KBM-7 (cell line): ENCODE results near the gene C1orf198.

Experiments used
- DNase-seq: peaks from one replicate; pipeline ENCODE4 v3.0.0-alpha.2; 2015
- in situ Hi-C: fragments of 300-500 bp; cut with MboI; formaldehyde crosslinking; loops from 2 replicates; pipeline ENCODE4 v1.14.3; 2020; ENCODE audit warnings: low sequenced_read_pairs, low pct_unique_long_range_greater_than_20kb, mixed read lengths

C1orf198 gene

DNA sequence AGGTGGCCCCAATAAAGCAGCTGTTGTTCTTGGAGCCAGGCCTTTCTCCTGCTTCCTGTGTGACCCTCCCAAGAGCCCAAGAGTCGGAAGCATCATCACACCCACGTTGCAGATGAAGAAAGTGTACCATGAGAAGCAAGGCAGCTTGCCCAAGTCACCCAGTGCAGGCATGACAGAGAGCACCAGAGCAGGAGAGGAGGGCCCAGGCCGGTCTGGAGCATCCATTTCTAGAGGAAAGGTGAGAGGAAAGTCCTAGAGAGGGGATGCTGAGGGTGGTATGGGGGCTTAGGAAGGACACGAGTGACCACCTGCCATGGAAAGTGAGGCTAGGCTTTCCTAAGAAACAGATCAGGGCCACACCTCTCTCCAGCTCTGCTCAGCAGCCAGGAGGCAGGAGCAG is 47.0 kb downstream of the C1orf198 start:
- DNase-seq: no peak
- in situ Hi-C loops: no loop called here

DNA sequence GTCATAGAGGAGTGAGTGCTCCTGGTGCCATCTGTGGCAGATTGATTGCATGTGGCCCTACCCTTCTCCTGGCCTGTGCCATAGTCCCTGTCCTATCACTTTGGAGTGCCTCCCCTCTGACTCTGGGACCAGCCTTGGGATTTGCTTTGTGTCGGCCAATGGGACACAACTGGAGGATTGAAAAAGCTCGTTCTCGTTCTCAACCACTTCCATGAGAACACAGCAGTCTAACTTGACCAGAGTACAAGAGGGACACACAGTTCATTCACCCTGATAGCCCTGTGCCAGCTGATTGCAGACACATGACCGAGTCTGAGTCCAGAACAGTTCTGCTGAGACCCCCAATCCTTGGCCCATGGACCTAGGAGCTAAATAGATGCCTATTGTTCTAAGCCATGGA is 47.8 kb downstream of the C1orf198 start:
- DNase-seq: no peak
- in situ Hi-C loops: no loop called here

DNA sequence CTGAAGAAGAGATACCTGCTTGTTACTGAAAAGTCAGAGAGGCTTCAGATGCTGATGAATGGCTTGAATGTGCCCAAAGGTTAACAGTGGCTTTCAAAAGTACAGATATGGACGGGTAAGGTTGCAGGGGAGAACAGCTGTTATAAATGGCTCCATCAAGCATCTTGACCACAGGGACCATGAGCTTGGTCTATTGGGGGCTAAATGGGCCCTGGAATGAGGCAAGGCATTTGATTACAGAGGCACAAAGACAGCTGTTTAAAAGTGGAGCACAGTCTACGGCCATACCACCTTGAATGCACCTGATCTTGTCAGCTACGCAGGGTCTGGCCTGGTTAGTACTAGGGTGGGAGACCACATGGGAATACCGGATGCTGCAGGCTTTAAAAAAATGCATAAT is 48.3 kb downstream of the C1orf198 start:
- in situ Hi-C loops: no loop called here
- no peak for DNase-seq

DNA sequence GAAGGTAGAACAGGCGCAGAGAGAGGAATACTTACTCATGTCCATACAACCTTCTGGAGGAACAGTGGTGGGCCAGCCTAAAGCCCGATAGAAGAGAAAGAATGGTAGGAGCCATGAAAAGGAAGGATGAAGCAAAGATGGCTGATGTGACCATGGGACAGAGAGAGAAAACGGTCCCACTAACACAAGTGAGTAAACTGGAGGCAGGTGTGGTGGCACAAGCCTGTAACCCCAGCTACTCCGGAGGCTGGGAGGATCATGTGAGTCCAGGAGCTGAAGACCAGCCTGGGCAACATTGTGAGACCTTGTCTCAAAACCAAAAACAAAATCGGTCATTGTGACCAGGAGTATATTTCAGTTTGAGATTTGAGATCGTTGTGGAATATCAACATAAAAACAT is 49.4 kb downstream of the C1orf198 start:
- no peak for DNase-seq
- in situ Hi-C loops: no loop called here

DNA sequence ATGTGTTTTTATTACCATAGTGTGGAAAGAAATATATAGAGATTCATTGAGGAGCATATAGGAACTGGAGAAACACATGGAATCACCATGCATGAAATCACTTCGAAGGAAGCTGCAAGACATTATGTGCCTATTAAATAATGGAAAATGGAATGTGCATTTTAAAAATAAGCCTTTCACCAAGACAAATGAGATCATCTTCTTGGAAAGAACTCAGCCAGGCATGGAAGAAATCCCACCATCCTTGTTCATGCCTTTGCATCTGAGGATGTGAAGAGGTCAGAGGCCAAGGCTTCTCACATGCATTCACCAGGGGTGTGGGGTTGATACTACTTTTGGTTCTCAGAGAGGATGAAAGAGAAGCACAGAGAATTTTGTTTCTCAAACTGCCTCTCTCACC is 50.0 kb downstream of the C1orf198 start:
- no peak for DNase-seq
- in situ Hi-C loops: no loop called here

DNA sequence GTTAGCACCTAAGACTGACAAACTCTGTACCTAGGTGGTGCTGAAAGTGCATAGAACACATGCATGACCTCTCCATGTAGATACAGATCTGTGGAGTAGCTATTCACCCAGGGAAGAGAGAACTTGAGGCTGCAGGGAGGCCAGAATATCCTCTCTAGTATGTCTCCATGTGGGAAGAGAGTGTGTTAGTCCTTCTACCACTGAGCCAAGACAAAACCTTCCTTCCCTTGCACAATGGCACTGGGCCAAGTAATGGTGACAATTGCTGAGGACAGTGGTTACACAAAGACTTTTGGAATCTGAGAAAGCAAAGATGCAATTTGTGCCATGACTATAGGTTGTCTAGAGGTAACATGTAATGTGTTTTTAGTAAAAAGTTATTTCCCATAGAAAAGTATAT is 52.3 kb downstream of the C1orf198 start:
- in situ Hi-C loops: no loop called here
- no peak for DNase-seq

DNA sequence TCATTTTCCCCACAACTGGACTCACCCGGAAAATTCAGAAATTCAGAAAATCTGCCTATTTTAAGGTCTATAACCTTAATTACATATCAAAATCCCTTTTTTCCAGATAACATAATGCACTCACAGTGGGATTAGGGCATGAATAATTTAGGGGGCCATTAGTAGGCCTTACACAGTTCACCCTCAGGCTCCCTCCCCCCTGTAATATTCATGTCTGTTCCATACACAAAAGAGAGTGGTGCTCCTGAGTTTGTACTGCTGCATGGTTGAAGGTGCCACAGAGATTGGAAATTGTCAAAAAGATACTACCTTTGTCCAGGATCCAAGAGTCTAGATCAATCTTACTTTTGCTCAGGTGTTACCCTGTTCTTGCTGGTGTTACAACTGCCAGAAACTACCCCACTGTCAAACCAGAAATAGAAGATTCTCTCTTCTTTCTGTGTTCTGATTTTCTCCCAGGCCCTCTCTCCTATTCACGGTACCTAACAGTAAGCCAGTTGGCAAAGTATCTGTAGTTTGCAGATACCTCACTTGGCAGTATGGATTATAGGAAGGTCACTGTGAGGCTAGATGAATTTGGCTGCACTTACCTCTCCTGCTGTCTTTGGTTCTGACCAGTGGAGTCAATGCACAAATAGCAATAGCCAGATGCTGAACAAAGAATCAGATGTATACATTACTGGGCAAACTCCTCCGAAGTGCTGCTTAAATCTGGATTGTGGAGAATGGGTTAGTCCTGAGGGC is 53.2 kb downstream of the C1orf198 start:
- DNase-seq: no peak

DNA sequence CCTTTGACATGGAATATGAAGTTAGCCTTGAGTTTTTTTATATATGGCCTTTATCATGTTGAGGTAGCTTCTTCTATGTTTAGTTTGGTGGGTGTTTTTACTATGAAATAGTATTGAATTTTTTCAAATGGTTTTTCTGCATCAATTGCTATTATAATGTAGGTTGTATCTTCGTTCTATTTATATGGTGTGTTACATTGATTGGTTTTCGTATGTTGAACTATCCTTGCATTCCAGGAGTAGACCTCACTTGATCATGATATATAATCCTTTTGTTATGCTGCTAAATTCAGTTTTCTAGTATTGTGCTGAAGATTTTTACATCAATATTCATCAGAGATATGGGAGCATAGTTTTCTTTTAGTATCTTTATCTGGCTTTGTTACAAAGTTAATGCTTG is 55.8 kb downstream of the C1orf198 start:
- in situ Hi-C loops: no loop called here
- no peak for DNase-seq

More for the DNA sequence above, 53.2 kb downstream of the C1orf198 start:
- in situ Hi-C loops: no loop called here

DNA sequence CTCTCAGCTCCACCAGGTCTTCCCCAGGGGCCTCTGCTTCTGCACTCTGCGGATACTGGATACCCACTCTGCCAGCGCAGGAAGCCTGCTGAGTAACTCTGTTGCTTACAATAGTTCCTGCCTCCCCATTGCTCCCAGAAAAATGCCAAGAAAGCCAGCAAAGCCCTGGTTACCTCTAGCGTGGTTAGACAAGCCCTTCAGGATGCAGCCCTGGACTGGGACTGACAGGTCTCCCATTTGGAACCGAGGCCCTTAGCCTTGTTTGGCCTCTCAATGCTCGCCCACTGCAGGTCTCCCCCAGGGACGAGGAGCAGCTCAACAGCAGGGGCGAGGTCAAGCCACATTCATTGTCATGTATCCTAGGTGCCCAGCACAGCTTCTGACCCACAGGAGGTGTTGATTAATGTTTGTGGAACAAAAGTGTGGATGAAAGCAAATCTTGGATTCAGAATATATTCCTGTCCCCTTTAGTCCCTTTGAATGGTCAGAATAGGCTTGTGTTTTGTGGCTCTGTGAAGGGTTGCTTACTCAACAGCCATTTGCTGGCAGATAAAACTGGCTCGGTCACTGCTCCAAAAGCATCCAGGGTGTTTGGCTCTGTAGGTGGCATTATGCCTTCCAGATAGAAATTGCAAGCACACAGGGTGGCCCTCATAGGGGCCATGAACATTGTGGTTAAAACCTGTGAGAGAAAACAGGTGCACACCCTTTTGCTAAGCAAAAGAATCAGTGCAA is 58.9 kb downstream of the C1orf198 start:
- in situ Hi-C loops: no loop called here
- DNase-seq: no peak

DNA sequence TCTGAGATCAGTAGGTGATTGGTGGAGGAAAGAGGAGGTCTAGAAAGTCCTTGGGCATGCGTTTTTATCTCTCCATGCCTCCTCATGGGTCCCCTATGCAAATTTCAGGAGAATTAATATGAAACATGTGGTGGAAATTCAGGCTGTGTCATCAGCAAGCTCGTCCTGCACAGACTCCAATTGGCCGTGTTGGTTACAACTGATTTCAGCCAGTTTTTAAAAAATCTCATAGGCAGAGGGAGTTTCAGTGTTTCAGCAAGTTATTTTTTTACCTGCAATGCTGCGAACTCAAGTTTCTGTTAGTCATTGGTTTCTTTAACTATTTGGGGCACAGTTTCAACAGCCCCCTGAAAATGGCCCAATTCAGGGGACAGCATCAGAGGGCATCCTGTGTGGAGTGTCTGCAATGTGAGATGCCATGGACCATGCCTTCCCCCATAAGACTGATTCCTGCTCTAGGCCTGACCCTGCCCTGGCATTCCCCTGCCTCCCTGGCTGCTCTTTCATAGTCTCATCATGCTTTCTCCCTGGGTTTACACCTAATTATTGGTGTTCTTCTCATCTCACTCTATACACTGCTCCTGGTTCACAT is 59.9 kb downstream of the C1orf198 start:
- in situ Hi-C loops: no loop called here
- no peak for DNase-seq

DNA sequence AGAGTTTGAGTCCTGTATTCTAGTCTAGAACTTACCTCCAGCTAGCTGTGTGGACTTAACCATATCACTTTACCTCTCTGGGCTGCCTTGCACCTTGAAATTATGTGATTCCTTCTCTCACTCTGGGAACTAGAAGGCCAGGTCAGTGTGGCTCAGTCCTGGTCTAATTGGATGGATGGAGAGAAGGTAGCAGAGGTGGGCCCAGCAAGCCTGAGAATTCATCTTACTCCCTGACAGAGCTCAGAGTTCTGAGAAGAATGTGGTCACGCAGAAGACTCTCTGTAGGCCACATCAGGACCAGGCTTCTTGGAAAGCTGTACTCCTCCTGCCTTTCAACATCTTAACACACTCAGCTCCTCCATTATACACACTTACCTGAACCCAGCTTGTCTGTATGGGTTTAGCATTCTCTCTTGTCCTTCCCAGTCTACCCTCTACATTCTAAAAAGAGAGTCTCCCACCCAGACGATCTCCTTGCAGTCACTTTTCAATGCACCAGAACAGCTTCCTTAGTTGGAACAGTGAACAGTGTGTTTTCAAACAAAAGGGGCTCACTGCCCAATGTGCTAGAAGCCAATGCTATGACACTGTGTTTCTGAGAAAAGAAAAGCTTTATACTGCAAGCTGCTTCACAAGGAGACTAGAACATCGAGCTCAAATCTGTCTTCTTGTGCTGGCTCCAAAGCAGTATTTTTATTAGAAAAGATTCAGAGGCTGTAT is 60.6 kb downstream of the C1orf198 start:
- in situ Hi-C loops: no loop called here
- DNase-seq: no peak

DNA sequence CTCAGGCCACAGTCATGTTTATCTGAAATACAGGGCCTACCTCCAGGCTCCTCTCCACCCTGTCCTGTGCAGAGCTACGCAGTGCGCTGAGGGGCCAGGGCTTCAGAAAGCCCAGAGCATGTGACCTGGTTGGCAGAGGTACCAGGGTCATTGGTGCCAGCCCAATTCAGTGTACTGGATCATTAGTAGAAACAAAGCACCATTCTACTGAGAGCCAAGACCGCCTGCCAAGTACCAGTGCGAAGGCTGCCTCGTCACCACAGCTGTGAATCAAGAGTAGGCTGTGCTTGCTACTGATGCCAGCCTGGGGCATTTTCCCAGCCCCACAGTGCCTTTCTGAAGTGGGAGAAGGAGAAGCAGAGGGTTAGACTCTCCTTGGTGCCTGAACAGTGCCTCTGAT is 61.3 kb downstream of the C1orf198 start:
- in situ Hi-C loops: no loop called here

DNA sequence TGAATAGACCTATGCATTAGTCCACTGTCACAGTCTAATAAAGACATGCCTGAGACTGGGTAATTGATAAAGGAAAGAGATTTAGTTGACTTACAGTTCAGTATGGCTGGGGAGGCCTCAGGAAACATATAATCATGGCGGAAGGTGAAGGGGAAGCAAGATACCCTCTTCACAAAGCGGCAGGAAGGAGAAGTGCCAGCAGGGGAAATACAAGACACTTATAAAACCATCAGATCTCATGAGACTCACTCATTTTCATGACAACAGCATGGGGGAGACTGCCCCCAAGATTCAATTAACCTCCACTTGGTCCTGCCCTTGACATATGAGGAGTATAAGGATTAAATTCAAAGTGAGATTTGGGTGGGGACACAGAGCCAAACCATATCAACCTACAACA is 61.8 kb downstream of the C1orf198 start:
- DNase-seq: no peak
- in situ Hi-C loops: no loop called here

More for the DNA sequence above, 61.3 kb downstream of the C1orf198 start:
- no peak for DNase-seq

DNA sequence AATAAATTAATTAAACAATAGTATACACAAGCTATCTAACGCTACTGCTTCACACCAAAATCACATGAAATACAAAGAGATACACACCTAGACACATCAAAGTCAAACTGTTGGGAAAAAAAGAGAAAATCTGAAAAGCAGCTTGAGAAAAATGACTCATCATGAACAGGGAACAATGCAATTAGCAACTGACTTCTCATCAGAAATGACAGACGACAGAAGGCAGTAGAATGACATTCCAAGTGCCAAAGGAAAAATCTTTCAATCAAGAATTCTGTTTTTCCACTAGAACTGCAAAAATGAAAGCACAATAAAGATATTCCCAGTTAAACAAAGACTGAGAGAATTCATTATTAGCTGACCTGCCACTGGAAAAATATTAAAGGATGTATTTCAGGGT is 63.9 kb downstream of the C1orf198 start:
- in situ Hi-C loops: no loop called here
- no peak for DNase-seq

DNA sequence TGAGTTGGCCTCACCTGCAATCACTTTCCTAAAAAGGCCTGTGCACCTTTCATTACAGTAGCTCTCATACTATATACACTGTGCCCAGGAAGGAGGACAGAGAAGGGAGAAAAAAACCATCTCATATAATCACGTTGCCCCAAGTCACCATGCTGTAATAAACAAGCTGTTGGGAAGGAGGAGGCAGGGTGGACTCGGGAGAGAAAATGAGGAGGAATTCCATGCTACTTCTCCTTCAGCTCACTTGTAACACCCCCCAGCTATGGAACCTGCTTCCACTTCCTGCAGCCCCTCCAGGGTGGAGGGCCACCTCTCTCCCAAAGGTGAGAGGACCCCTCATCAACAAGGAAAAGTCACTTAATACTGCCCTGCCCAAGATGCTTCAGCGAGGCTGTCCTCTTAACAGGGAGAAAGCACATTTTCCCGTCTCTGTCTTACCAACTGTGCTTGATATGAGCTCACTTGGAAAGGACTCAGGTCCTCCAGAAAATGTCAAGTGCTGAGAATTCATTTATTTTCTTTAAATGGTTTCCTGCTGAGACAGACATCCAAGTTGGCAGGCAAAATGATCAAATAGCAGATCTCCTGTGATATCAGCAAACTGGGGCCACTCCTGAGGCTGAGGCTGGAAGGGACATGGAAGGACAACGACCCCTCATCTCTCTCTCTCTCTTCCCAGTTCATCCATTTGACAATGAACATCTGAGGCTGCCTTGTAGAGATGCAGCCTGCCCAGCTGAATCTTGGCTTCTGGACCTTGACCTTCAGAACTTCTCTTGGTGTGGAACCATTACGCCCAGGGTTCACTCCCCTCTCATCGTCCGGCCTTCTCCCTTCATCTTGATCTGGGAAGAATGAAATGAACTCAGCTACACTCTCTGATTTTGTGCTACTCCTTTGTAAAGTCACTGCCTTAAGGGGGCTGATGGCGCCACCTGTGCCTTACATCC is 67.2 kb downstream of the C1orf198 start:
- DNase-seq: no peak
- in situ Hi-C loops: no loop called here

DNA sequence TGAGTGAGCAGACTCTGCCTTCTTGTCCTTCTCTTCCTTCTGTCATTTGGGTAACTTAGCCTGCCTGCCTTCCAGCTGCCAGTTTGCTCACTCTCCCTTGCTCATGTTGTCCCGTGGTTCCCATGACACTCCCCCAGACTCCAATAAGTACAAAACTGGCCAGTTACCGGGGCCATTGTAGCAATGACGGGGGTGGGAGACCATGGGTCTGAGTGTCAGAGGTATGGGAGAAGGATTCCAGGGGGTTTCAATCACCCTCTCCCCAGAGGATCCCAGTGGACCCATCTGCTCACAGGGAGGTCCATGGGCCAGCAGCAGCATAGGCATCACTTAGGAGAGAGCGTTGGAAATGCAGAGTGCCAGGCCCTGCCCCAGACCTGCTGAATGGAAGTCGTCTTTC is 69.8 kb downstream of the C1orf198 start:
- in situ Hi-C loops: no loop called here
- no peak for DNase-seq

DNA sequence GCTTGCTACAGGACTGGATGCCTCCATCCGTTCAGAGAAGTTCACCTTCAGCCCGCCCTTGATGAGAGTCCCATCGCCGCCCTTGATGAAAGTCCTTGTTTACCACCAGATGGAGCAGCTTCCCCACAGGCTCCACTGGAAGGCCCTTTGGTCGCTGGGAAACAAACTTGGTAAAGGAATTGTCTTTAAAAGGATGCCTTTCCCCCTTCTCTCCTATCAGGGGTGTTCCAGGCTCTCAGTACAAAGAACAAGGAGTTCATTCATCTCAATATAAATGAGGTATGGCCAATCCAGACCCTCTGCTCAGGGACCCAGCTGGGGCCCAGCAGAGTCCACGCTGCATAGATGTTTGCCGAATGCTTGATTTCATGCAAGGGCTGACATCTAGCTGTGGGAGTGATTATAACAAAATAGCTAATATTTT is 70.4 kb downstream of the C1orf198 start:
- in situ Hi-C loops: no loop called here
- peak; percentile 47 for DNase-seq

DNA sequence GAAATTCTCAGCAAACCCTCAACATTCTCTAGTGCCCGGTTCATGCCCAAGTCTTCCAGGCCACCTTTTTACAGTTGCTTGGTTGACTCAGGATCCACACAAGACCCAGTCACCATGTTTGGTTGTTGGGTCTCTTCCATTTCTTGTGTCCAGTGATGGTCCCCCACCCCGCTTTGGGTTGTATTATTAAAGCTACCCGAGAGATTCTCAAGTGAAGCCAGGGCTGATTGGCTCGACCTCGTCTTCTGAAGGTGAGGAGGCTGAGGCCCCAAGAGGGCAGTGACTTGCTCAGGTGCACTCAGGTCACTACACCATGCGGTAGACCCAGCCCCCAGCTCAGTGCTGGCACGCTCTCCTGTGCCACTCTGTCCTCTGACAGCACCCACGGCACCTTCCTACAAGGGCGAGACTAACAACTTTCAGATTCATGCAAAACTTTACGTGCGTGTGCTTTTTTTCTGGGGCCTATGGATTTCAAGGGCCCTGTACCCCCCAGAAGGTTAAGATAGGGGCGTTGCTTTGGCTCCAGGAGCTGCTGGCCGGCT is 70.9 kb downstream of the C1orf198 start:
- in situ Hi-C loops: no loop called here
- no peak for DNase-seq

DNA sequence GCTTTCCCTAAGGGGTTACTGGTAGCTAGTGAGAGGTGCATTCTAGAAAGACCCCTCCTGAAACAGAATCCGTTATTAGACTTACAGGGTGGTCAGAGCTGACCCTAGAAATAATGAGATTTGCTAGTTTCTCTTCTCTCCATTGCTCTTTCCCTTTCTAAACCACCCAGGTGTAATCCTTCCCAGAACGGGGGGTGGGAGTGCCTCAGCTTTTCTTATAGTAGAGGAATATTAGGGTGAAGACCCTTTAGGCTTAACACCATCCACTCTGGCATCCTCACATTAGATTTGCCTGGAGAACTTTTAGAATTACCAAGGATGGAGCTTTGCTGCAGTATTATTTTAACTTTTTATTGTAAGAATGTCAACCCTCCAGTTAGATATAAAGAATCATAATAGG is 71.7 kb downstream of the C1orf198 start:
- in situ Hi-C loops: no loop called here

More for the DNA sequence above, 71.7 kb downstream of the C1orf198 start:
- no peak for DNase-seq
